HCT116 (cell line): ENCODE results near the gene DRAP1. TPM values are rescaled to one million over a fixed set of nuclear protein-coding genes. Genes with fewer than 3 reads are reported as not detected.

ENCODE experiments used
- ATAC-seq: fragments of 200-7000 bp; cut with Tn5 transposase; 2 replicates; pipeline ENCODE4 v1.9.1; 2020; ENCODE audit warnings: mild to moderate bottlenecking, moderate library complexity
- BruUV-seq: library from RNA; stranded (reverse); fragments of 400-500 nt; replicated peaks from 2 replicates; lab custom pipeline; 2021; lab: Mats Ljungman, UMichigan
- CTCF ChIA-PET: fragments of 300-600 bp; sonication (Branson Sonifier 250); formaldehyde crosslinking; loops from one replicate; lab custom pipeline; 2021; ENCODE audit warnings: antibody characterized with exemption; lab: Charles Lee
- POLR2A ChIA-PET: fragments of 300-600, 350-600 bp; sonication (Branson Sonifier 250); formaldehyde crosslinking; loops from one replicate; lab custom pipeline; 2021; ENCODE audit warnings: antibody characterized with exemption; lab: Charles Lee
- RAD21 ChIA-PET, 2 experiments: fragments of 300-600 bp; sonication (Branson Sonifier 250); formaldehyde crosslinking; loops; one replicate each; lab custom pipeline; 2023; ENCODE audit warnings: low total read pairs in 2 of 2; ENCODE audit not compliant: uncharacterized antibody in 2 of 2, unreplicated experiment in 2 of 2, low non-redundant PET in 1 of 2; lab: Charles Lee
- DNase-seq: peaks from one replicate; pipeline ENCODE4 v3.0.0-alpha.2; 2010; ENCODE audit warnings: low read depth, low spot score
- H2AFZ ChIP-seq: fragments of 200-600 bp; shearing (Covaris generic), sonication (generic); 2 replicates; pipeline ENCODE4 v1.6.1; 2017; ENCODE audit warnings: low read depth, mixed run types, mixed read lengths, antibody characterized with exemption, low read length; ENCODE audit not compliant: poor library complexity, severe bottlenecking
- H3K27ac ChIP-seq: 2 replicates; pipeline ENCODE4 v1.5.1; 2012; ENCODE audit warnings: low read depth, low read length
- H3K27me3 ChIP-seq: fragments of 200-600 bp; sonication (generic); 2 replicates; pipeline ENCODE4 v1.6.1; 2016; ENCODE audit warnings: mixed run types, low read length, mixed read lengths; ENCODE audit not compliant: insufficient read depth
- H3K36me3 ChIP-seq, 2 experiments: fragments of 200-500 bp in 1 of 2; fragments of 200-600 bp in 1 of 2; sonication (Bioruptor generic) in 1 of 2; sonication (generic) in 1 of 2; 2 replicates each; pipeline versions ENCODE4 v1.5.1 to v1.6.1; 2014 to 2016; ENCODE audit warnings: low read length in 2 of 2, inconsistent platforms in 1 of 2, mixed read lengths in 1 of 2, mixed run types in 1 of 2; ENCODE audit not compliant: insufficient read depth in 2 of 2, control insufficient read depth in 1 of 2
- H3K4me1 ChIP-seq, 2 experiments: fragments of 200-600 bp in 1 of 2; sonication (generic) in 1 of 2; 2 replicates each; pipeline versions ENCODE4 v1.5.1 to v1.6.1; 2012 to 2017; ENCODE audit warnings: low read length in 2 of 2, inconsistent platforms in 1 of 2, mild to moderate bottlenecking in 1 of 2, mixed read lengths in 1 of 2, mixed run types in 1 of 2, moderate library complexity in 1 of 2; ENCODE audit not compliant: insufficient read depth in 2 of 2, control insufficient read depth in 1 of 2
- H3K4me2 ChIP-seq: fragments of 200-600 bp; sonication (generic); 2 replicates; pipeline ENCODE4 v1.6.1; 2017; ENCODE audit warnings: mixed run types, low read length, mixed read lengths
- H3K4me3 ChIP-seq, 2 experiments: fragments of 200-600 bp in 1 of 2; sonication (generic) in 1 of 2; replicated peaks in 1 of 2; 2 replicates each; pipeline ENCODE4 v1.5.1; 2011 to 2016; ENCODE audit warnings: low read length in 2 of 2, control low read depth in 1 of 2, low read depth in 1 of 2, mild to moderate bottlenecking in 1 of 2, mixed read lengths in 1 of 2, mixed run types in 1 of 2
- H3K79me2 ChIP-seq: fragments of 200-600 bp; sonication (generic); 2 replicates; pipeline ENCODE4 v1.6.1; 2017; ENCODE audit warnings: mild to moderate bottlenecking, mixed run types, low read length, moderate library complexity, mixed read lengths; ENCODE audit not compliant: insufficient read depth
- H3K9ac ChIP-seq: fragments of 200-600 bp; sonication (generic); 2 replicates; pipeline ENCODE4 v1.6.1; 2016; ENCODE audit warnings: low read length, mixed read lengths
- H3K9me2 ChIP-seq: fragments of 200-600 bp; sonication (generic), shearing (Covaris generic); 2 replicates; pipeline ENCODE4 v1.6.1; 2017; ENCODE audit warnings: mixed run types, mild to moderate bottlenecking, moderate library complexity; ENCODE audit not compliant: insufficient read depth
- H3K9me3 ChIP-seq, 2 experiments: fragments of 200-500 bp in 1 of 2; fragments of 200-600 bp in 1 of 2; sonication (Bioruptor generic) in 1 of 2; sonication (generic) in 1 of 2; 2 replicates each; pipeline ENCODE4 v1.6.1; 2014 to 2017; ENCODE audit warnings: low read length in 2 of 2, mixed read lengths in 2 of 2, inconsistent platforms in 1 of 2, low read depth in 1 of 2, mild to moderate bottlenecking in 1 of 2, mixed run types in 1 of 2, moderate library complexity in 1 of 2; ENCODE audit not compliant: control insufficient read depth in 1 of 2, insufficient read depth in 1 of 2
- H4K20me1 ChIP-seq: fragments of 200-600 bp; sonication (generic), shearing (Covaris generic); 2 replicates; pipeline ENCODE4 v1.6.1; 2017; ENCODE audit warnings: mixed run types, mild to moderate bottlenecking, moderate library complexity; ENCODE audit not compliant: insufficient read depth
- EGR1 ChIP-seq: IDR thresholded peaks from 2 replicates; pipeline ENCODE4 v1.6.1; 2012; ENCODE audit warnings: low read depth
- ELF1 ChIP-seq: IDR thresholded peaks from 2 replicates; pipeline ENCODE4 v1.6.1; 2012; ENCODE audit warnings: low read depth, borderline replicate concordance
- SP1 ChIP-seq: IDR thresholded peaks from 2 replicates; pipeline ENCODE4 v1.6.1; 2012; ENCODE audit warnings: low read depth
- TCF7L2 ChIP-seq: IDR thresholded peaks from 2 replicates; pipeline ENCODE4 v1.7.0; 2011; ENCODE audit warnings: borderline replicate concordance, inconsistent platforms; ENCODE audit not compliant: insufficient read depth, insufficient read length; ENCODE audit errors: extremely low read depth
- YY1 ChIP-seq: IDR thresholded peaks from 2 replicates; pipeline ENCODE4 v1.6.1; 2011; ENCODE audit warnings: low read length, low read depth, moderate library complexity, mild to moderate bottlenecking; ENCODE audit not compliant: insufficient replicate concordance; ENCODE audit errors: extremely low read depth
- ZFX ChIP-seq: fragments of 450-650 bp; IDR thresholded peaks from 2 replicates; pipeline ENCODE4 v1.6.1; 2017
- ZNF274 ChIP-seq: fragments of 200-500 bp; sonication (Bioruptor generic); IDR thresholded peaks from 2 replicates; pipeline ENCODE4 v1.6.1; 2014; ENCODE audit warnings: mild to moderate bottlenecking, low read depth, low read length, inconsistent platforms
- intact Hi-C: fragments of 100-400 bp; cut with micrococcal nuclease; formaldehyde crosslinking; loops from 2 replicates; pipeline ENCODE4 v1.10.0; 2022
- total RNA-seq: library from RNA; stranded (reverse); gene quantifications from one replicate; pipeline ENCODE4 v1.2.1, GENCODE V29; 2021; ENCODE audit not compliant: unreplicated experiment
- TF ChIP-seq, protein P1 (sequence below): IDR thresholded peaks from 2 replicates; pipeline ENCODE4 v1.6.1; 2012; ENCODE audit warnings: low read depth
- TF ChIP-seq, protein P2 (sequence below): IDR thresholded peaks from 2 replicates; pipeline ENCODE4 v1.6.1; 2012

The DRAP1 gene
- total RNA-seq, 1 experiment from 2014 or later: 158 TPM

DNA sequence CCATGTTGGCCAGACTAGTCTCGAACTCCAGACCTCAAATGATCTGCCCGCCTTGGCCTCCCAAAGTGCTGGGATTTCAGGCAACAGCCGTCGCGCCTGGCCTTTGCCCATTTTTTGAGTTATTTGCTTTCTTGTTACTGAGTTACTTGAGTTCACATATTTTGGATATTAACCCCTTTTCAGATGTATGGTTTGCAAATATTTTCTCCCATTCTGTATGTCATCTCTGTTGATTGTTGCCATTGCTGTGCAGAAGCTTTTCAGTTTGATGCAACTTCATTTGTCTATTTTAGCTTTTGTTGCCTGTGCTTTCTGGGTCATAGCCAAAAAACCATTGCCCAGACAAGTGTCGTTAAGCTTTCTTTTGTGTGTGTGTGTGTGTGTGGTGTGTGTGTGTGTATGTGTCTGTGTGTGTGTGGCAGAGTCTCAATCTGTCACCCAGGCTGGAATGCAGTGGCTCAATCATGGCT lies 32.9 kb downstream of the DRAP1 start:
- Histone ChIP-seq H3K9me2 (no peaks in the 10 kb centered on the region), H3K9me3 (no peaks in the 10 kb centered on the region), H3K9ac (no peak overlapping the region), H3K27ac (no peak overlapping the region), H3K4me3 (no peak overlapping the region), H3K36me3 (no peaks in the 10 kb centered on the region), H3K79me2 (no peaks in the 10 kb centered on the region), H3K4me2 (no peak overlapping the region), H2AFZ (no peak overlapping the region), H3K27me3 (no peaks in the 10 kb centered on the region), H4K20me1 (no peaks in the 10 kb centered on the region), H3K4me1 (no peaks in the 10 kb centered on the region)
- BruUV-seq: no TSS peak
- TF ChIP-seq, protein P1, sequence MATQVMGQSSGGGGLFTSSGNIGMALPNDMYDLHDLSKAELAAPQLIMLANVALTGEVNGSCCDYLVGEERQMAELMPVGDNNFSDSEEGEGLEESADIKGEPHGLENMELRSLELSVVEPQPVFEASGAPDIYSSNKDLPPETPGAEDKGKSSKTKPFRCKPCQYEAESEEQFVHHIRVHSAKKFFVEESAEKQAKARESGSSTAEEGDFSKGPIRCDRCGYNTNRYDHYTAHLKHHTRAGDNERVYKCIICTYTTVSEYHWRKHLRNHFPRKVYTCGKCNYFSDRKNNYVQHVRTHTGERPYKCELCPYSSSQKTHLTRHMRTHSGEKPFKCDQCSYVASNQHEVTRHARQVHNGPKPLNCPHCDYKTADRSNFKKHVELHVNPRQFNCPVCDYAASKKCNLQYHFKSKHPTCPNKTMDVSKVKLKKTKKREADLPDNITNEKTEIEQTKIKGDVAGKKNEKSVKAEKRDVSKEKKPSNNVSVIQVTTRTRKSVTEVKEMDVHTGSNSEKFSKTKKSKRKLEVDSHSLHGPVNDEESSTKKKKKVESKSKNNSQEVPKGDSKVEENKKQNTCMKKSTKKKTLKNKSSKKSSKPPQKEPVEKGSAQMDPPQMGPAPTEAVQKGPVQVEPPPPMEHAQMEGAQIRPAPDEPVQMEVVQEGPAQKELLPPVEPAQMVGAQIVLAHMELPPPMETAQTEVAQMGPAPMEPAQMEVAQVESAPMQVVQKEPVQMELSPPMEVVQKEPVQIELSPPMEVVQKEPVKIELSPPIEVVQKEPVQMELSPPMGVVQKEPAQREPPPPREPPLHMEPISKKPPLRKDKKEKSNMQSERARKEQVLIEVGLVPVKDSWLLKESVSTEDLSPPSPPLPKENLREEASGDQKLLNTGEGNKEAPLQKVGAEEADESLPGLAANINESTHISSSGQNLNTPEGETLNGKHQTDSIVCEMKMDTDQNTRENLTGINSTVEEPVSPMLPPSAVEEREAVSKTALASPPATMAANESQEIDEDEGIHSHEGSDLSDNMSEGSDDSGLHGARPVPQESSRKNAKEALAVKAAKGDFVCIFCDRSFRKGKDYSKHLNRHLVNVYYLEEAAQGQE: no peak
- TF ChIP-seq YY1 (no peak), ELF1 (no peak)
- intact Hi-C loops: no loop called here
- ChIA-PET CTCF (no interaction called here), RAD21 (no interaction called here), POLR2A (no interaction called here)
- DNase-seq (no peak), ATAC-seq (no peak)

DNA sequence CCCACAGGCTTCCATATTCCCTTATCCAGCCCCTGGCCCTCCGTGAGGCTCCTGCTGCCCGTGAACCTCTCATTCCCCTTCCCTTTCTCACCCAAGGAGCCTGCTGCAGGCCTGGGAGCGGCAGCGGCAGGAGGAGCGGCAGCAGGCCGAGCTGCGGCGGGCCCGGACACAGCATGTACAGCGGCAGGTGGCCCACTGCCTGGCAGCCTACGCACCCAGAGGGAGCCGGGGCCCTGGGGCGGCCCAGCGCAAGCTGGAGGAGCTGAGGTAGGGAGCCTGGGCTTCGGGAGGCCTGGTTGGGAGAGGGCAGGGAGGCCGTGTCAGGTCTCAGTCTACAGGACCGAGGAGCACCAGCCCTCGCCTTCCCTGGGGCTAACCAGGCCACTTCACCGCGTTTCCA lies 34.2 kb downstream of the DRAP1 start:
- H3K4me3 ChIP-seq: no peak overlapping the region
- no peaks in the 10 kb centered on the region for H3K27me3 ChIP-seq
- H3K4me2 ChIP-seq: no peak overlapping the region
- no peaks in the 10 kb centered on the region for H3K9me3 ChIP-seq
- ChIA-PET RAD21 (no interaction called here), CTCF (no interaction called here), POLR2A (no interaction called here)
- no peak for ATAC-seq
- no peak for TF ChIP-seq ZNF274
- TF ChIP-seq, protein P1: no peak
- no peak for TF ChIP-seq TCF7L2
- TF ChIP-seq, protein P2, sequence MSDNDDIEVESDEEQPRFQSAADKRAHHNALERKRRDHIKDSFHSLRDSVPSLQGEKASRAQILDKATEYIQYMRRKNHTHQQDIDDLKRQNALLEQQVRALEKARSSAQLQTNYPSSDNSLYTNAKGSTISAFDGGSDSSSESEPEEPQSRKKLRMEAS: no peak
- TF ChIP-seq ZFX: no peak
- TF ChIP-seq SP1: no peak
- TF ChIP-seq EGR1: no peak
- no peaks in the 10 kb centered on the region for H3K79me2 ChIP-seq
- DNase-seq: no peak
- H4K20me1 ChIP-seq: no peaks in the 10 kb centered on the region
- H3K36me3 ChIP-seq: no peaks in the 10 kb centered on the region
- BruUV-seq: no TSS peak
- H3K4me1 ChIP-seq: no peaks in the 10 kb centered on the region
- intact Hi-C loops: no loop called here
- H2AFZ ChIP-seq: no peak overlapping the region
- H3K9me2 ChIP-seq: no peaks in the 10 kb centered on the region
- H3K27ac ChIP-seq: no peak overlapping the region
- H3K9ac ChIP-seq: no peak overlapping the region
